GM21367 (cell line): ENCODE results near the gene PLPP4.

ENCODE experiments used
- ATAC-seq: cut with Tn5 transposase; IDR thresholded peaks from one replicate; pipeline ENCODE4 v1.9.1; 2021; ENCODE audit not compliant: unreplicated experiment

Gene PLPP4

DNA sequence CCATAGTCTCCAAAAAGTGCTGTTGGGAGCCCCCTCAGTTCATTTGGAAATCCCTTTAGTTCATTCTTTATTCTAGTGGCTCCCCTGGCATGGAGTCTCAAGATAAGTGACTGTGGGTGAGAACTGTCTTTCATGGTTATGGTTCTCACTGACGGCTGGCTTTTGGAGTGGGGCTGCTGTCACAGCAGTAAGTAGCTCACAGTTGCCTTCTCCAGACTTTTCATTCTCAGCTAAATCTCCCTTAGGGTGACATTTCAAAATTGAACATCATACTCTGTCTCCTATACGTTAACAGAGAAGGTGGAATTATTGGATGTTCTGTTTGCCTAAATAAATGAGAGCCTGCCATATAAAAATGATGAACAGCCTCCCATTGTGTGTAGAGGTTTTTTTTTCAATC lies 58.7 kb downstream of the PLPP4 start:
- no peak for ATAC-seq

DNA sequence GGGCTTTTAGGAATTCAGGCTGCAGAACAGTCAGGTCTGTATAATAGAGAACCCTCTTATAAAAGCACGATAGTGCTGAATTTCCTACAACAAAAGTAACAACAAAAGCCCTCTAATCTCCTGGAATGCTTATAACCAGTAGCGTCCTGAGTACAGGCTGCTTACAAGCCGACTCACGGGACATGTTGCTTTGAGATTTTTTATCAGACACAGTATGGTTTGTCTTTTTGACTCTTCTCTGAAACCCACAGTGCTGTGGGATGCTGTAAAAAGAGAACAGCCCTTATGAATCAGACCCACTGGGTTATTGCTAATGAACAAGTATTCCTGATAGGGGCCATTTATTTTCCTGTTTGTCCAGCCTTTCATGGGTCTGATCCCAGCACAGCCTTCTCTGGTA lies 59.4 kb downstream of the PLPP4 start:
- no peak for ATAC-seq

DNA sequence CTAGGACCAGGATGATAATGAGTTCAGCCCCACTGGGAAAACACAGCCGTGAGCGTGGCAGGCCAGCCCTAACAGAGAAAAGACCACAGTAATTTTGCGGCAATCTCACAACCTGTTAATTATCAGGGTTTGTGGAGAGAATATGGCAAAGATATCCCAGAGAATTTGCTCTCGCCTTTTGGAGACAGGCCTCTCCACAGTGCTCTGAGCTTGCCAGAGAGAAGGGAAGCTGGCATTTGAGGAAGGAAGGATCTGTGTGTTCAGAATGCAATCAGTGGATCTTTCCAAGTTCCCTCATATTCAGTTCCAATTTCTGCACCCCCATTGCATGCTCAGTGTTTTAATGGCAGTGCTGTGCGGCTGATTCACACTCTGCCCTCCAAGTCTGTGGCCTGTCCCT lies 60.2 kb downstream of the PLPP4 start:
- no peak for ATAC-seq

DNA sequence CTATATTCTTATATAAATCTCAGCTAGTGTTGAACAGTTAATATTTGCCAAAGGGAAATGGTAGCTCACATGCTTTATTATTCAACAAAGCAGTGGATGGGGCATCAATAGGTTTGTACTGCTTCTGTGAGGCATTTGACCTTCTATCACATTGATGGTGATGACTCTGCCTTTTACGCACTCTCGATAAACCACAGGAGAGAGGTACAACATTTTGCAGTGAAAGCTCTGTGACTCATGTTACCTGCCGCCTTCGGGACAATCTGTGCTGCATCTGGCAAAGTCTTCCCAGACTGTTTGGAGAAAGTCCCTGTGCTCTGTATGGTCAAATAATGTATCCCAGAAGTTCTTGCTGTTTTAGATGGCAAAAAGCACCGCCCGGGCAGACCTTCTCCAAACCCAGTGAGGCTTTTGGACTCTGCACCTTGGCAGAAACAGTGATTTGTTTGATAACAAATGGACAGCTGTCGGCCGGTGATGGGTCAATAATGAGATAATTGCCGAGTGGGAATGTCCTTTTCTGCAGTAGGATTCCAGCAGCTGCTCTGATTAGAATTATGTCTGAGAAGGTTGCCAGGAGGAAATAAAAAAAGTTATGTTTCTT lies 61.0 kb downstream of the PLPP4 start:
- no peak for ATAC-seq

DNA sequence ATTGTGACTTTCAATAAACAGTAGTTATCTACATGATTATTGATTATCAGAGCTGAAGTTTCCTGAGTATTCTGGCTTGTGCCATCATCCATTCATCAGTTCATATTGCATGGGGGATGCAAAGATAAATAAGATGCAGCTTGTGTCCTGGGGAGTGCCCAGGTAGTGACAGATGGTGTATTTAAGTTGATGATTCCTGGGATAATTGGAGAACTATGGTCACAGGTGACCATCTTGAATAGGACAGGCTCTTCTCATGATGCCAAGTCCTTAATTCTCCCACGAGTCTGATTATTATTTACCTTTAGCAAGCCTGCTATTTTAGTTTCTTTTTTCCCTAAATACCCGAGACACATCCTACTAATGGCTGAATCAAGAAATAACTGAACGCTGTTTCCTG lies 64.9 kb downstream of the PLPP4 start:
- ATAC-seq, result no peak

DNA sequence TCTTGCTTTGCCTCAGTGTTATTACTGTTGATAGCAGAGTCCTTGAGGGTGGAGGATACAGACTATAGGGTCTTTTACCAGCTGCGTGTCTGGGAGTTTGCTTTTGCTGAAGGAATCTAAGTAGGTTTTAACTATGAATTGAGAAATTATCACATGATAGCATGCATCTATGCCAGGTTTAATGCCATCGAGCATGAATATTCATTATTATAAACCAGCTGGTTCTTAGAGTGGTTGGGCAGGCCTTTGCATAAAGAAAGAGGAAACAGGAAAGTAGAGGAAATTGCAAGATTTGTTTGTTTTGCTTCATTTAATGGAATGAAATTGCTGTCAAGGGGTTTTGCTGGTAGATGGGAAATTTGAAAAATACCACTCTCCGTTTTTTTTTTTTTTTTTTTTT lies 70.7 kb downstream of the PLPP4 start:
- ATAC-seq, result no peak

DNA sequence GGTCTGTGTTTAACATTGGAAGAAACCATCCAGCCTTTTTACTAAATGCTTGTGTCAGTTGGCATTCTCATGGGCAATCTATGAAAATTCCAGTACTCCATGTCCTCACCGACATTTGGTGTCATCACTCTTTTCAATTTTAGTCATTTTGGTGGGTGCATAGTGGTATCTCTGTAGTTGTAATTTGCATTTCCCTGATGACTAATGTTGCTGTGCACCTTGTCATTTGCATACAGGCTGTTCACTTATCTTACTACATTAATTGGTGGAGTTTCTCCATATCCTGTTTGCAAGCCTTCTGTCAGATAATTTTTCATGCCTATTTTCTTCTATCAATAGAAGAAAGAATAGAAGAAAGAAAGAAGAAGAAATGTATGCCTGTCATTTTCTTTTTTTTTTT lies 73.7 kb downstream of the PLPP4 start:
- no peak for ATAC-seq

DNA sequence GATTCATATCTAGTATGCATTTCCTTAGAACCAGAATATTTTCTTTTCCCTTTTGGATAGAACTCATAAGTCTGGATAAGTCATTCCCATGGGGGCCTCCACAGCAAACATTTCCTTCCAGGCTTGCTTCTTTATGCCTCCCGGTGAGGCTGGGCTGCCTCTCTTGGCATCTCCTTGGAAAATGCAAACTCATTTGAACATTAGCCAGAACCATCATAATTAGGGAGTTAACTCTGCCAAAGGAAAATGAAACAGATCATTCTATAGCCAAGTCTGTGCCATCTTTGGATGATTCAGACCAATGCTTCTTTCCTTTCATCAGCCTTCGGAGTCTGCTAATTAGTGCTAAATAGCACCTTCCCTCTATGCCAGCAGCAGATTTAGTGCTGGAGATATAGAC lies 81.1 kb downstream of the PLPP4 start:
- ATAC-seq, result no peak

DNA sequence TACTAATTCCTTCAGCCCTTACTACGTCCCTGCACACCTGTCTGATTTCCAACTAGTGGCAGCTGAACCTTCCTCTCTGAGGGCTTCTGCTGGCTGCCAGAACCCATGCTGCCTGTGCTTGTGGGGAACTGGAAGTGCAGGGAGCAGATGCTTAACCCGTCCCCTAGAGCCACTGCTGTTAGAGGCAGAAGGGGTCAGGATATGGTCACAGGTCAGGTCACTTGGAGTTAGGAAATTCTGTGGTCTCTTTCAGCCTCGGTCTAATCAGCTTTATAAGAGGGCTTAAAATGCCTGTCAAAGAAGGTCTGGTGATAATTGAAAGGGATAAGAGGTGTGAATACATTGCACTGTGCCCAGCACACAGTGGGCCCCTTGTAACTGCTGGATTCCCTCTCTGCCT lies 82.0 kb downstream of the PLPP4 start:
- no peak for ATAC-seq

DNA sequence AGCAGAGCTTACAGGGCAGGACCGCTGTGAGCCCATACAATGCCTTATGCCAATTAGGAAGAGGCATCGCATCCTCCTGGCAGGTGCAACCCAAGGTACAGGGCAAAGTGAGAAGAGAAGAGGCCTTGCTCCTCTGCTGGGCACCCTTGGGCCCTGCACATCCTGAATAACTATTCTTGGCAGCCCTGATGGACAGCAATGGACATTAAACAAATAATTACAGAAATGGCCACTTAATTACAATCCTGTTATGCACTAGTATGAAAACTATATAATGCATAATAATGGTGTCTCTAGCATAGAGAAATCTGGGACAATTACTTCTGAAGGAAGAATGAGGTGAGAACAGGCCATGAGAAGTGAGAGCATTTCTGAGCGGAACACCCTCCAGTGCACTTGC lies 83.5 kb downstream of the PLPP4 start:
- ATAC-seq, result no peak

DNA sequence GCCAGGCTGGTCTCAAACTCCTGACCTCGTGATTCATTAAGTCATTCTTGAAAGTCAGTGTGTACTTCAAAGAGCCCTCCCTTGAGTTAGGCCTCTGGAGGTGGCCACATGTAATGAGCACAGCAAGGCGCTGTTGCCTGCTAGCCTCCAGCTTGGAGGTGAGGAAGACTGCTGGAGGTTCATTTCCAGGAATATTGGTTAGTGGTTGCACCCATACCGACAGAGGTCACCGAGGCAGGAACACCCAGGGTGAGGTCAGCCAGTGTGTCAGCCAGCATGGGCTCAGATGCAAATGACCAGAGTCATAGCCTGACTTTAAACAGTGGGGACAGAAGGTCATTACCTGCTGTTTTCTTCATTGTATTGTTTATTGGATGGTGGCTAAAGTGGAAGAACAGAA lies 85.0 kb downstream of the PLPP4 start:
- ATAC-seq, result no peak

DNA sequence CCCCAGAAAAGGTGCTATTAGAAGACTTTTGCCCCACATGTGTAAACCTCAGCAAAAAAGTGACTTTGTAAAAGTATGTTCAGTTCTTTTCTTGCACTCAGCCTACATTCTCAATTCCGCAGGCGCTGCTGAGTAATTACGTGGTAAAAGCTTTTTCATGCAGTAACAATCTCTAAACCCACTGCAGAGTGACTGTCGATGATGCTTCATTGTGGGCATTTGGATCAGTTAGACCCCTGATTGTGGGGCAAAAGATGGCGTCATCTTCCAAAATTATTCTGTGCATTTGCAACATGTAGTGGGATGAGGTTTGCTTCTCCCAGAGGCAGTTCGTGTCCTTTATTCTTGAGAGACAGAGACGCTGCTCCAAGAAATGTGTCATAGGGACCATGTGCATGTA lies 85.6 kb downstream of the PLPP4 start:
- no peak for ATAC-seq

DNA sequence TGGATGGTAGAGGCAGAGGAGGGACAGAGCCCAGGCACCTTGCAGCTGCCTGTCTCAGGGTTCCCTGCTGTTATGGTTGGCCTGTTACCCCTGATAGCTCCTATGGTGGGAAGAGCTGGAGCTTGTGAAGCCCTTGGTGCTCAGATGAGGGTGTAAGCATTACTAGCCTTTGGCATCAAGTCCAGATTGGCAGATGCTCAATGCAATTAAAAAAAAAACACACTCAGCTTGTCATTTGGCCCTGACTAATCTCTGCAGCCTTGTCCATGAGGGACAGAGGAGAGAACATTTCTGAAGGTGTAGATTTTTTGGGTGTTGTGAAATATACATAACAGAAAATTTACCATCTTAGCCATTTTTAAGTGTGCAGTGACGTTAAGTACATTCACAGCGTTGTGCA lies 86.3 kb downstream of the PLPP4 start:
- no peak for ATAC-seq

DNA sequence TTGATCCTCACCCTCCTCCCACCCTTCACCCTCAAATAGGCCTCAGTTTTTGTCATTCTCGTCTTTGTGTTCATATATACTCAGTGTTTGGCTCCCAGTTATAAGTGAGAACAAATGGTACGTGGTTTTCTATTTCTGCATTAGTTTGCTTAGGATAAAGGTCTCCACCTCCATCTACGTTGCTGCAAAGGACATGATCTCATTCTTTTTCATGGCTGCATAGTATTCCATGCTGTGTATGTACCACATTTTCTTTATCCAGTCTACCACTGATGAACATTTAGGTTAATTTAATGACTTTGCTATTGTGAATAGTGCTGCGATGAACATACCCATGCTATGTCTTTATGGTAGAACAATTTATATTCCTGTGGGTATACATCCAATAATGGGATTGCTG lies 91.2 kb downstream of the PLPP4 start:
- no peak for ATAC-seq

DNA sequence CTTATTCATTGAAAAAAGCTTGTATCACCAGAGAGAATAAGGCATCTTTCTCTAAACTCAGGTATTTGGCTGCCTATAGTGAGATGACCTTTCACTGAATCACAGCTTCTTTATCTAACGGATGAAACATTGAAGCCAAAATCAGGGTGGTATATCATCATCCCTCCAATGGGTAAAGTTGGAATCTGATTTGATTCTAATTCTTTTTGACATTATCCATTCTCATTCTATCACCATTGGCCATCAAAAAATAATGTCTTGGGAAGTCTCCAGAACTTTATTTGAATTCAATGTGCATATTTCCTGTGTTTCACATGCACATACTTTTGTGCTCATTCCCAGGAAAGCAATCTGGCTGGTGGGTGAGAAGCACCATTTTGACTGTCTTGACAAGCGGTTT lies 95.2 kb downstream of the PLPP4 start:
- no peak for ATAC-seq

DNA sequence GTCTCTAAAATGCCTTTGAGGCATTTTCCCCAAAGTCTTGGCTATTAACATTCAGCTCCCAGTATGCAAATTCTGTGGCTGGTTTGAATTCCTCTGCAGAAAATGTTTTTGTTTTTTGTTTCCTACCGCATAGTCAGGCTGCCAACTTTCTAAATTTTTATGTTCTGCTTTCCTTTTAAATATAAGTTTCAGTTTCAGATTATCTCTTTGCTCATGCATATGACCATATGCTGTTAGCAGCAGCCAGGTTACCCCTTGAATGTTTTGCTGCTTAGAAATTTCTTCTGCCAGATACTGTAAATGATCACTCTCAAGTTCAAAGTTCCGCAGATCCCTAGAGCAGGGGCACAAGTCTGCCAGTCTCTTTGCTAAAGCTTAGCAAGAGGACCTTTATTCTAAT lies 96.9 kb downstream of the PLPP4 start:
- ATAC-seq, result no peak

DNA sequence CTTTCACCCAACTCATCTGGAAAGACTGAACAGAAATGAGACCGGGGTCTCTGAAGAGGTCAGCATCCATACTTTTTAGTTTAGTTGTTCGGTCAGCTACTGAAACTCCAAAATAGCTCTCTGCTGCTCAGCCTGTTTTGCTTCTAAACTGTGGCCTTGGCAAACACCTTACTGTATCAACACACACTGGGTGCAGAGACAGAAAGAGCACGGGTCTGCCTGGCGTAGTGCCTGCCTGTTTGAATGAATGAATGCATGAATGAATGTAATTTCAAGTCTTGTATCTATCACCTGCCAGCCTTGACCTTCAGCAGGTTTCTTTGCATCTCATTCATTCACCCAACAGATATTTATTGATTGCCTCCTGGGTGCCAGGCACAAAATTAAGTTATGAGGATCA lies 98.4 kb downstream of the PLPP4 start:
- no peak for ATAC-seq

DNA sequence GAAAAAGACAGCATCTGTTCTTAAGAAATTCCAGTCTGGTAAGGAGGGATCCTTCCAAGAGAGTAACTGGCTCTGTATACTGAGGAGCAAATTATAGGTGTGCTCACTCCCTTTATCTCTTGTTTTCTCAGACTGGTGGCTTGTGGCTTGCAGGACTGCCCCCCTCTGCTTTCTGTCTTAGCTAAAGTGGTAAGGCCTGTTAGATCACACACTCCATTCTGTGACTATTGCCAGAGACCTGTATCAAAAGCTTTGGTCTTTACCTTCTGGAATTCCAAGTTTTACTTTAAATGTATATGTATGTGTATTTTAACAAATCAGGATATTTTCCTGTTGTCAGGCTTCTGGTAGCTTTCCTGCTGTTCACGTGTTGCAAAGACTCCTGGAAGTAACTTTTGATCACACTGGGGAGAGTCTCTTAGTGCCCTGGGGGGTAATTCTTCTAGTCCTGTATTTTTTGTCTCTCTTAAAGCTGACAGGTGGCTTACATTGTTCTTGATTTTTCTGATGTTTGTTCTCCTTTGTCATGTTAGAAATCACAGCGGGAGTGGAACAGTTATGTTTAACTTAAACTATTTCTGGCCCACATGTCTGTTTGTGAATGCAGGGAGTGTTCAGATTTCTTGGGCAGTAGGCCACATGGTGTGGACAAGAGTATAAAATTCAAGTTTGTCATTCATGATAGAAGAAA lies 99.0 kb downstream of the PLPP4 start:
- no peak for ATAC-seq

DNA sequence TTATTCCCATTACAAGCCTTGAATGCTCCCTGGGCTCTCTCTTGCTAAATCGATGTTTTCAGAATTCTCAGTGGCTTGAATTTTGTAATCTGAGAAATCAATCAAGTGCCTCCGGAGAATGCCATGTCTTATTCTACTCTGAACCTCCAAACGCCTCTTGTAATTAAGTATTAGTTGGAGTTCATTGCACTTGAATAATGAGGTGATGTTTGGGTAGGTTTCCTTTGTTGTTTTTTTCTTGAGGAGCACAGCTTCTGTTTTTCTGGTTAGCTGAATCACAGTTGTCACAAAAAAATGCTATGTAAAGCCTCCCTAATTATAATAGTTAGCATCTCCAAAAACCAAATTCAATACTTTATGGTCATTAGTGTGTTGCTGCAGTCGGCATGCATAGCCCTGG lies 100.3 kb downstream of the PLPP4 start:
- no peak for ATAC-seq

DNA sequence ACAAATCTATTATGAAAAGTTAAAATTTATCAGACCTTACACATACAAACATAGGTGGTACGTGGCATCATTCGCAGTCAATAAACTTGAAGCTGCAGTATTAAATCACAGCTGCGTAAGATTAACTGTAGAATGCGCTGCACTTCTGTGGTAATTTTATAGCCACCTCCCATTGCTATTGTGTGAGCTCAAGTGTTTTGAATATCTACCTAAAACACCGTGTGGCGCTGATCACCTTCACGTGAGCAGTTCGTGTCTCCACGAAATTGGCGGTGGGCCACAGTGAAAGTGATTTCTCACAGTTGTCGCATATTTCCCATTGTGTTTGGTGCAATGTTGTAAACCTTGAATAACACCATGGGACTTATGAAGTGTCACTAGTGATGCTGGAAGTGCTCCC lies 102.8 kb downstream of the PLPP4 start:
- ATAC-seq, result no peak

DNA sequence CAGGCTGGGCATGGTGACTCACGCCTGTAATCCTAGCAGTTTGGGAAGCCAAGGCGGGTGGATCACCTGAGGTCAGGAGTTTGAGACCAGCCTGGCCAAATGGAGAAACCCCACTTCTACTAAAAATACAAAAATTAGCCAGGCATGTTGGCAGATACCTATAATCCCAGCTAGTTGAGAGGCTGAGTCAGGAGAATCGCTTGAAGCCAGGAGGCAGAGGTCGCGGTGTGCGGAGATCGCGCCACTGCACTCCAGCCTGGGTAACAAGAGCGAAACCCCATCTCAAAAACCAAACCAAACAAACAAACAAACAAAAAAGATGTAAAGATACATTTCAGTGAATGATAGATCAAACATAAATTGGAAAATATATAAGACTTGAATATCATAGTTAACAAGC lies 105.9 kb downstream of the PLPP4 start:
- no peak for ATAC-seq

DNA sequence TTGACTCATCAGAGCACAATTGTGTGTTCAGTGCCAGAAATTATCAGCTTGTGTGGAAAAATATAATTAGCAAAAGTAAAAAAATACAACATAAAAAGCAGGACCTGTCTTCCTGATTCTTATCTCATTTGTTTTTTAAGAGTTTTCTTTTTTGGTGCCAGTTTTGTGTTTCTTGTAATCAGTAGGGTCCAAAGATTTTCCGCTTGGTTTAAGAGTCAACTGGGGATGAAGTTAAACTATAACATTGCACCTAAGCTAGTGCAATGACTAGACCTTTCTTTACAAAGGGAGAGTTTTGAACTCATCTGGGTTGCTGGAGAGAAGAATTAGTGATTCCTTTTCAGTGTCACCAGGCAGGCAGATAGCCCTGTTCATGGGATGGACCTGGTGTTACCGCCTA lies 113.4 kb downstream of the PLPP4 start:
- no peak for ATAC-seq

DNA sequence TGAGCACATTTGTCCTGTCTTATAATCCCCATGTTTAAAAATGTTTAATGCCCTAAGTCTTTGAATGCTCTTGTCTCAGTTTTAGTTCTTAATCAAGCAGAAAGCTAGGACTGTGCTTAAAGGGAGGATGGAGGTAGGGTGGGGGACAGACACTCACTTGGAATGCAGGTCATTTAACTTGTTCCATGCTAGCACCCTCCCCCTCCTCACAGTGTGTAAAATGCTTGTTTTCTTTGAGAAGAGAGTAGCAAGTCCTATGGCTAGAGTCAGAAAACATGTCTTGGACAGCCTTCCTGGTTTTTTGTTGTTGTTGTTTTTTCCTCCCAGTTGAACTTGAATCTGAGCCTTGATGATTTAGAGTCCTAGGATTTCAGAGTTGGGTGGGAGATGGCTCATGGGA lies 114.2 kb downstream of the PLPP4 start:
- no peak for ATAC-seq
